Measurements from ENCODE around the gene C1QTNF6. TPM values are rescaled to one million over a fixed set of nuclear protein-coding genes. Genes with fewer than 3 reads are reported as not detected.

Gene C1QTNF6
- total RNA-seq, 1 experiment from 2014 or later, result 15.2 TPM

DNA sequence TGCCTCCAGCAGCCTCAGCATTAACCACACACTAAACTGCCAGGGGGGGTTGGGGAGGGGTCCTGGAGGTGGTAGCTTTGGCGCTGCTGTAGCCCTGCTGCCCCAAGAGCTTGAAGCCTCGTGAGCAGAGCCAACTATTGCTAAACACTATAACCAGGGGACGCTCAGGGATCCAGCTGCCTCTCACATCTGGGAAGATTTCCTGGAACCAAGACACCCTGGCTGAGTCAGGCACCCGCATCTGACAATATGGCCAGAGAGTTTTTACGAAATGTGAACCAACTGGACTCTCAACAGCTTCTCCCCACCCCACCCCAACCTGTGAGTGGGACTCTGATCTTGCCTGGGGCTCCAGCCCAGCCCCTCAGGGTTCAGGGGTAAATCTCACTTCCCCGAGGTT is 14.3 kb downstream of the C1QTNF6 start:
- no peaks in the 10 kb centered on the region for H3K36me3 ChIP-seq (ENCODE audit: control insufficient read depth in 1 of 2, insufficient read depth in 2 of 2, low read length in 2 of 2)
- DNase-seq (ENCODE audit: low read depth, low spot score) (no peak), ATAC-seq (no peak)
- intact Hi-C loops (cut with micrococcal nuclease), result no loop called here
- no peak overlapping the region for H2AFZ ChIP-seq (ENCODE audit: low read depth, low read length, poor library complexity, severe bottlenecking)
- POLR2A ChIA-PET, result no interaction called here
- H3K79me2 ChIP-seq (ENCODE audit: insufficient read depth, low read length), result no peaks in the 10 kb centered on the region
- H3K4me1 ChIP-seq (ENCODE audit: control insufficient read depth in 1 of 2, insufficient read depth in 2 of 2, low read length in 2 of 2), result peaks cover 2 to 4% of the 10 kb centered on the region in 2 experiments; a peak in 2 of 4 replicates
- CTCF ChIA-PET, result interaction anchor here (1.5 kb wide), 1 partner anchor 26 kb away, joined by 4 read pairs; no protein-coding TSS in a partner anchor
- BruUV-seq (replicated peaks), result no TSS peak
- no peak overlapping the region for H3K4me2 ChIP-seq (ENCODE audit: low read length)
- H3K9me3 ChIP-seq (ENCODE audit: control insufficient read depth in 1 of 2, insufficient read depth in 1 of 2, low read depth in 1 of 2, low read length in 2 of 2), result no peaks in the 10 kb centered on the region
- H4K20me1 ChIP-seq (ENCODE audit: insufficient read depth), result no peaks in the 10 kb centered on the region
- RAD21 ChIA-PET (ENCODE audit: low non-redundant PET in 1 of 2, low total read pairs in 2 of 2, uncharacterized antibody in 2 of 2, unreplicated experiment in 2 of 2), result no interaction called here
- H3K4me3 ChIP-seq (replicated peaks in 1 of 2; ENCODE audit: low read depth in 1 of 2, low read length in 2 of 2), result no peak overlapping the region
- H3K27ac ChIP-seq (ENCODE audit: low read depth, low read length), result no peak overlapping the region
- TF ChIP-seq EZH2 (IDR thresholded peaks at IDR 0.05), result no peak
- no peak for TF ChIP-seq YY1 (IDR thresholded peaks at IDR 0.05; ENCODE audit: extremely low read depth, insufficient replicate concordance, low read depth, low read length)
- TF ChIP-seq SP1 (IDR thresholded peaks at IDR 0.05; ENCODE audit: low read depth), result no peak
- no peak for TF ChIP-seq POLR2AphosphoS5 (IDR thresholded peaks at IDR 0.05; ENCODE audit: low read depth, low read length)
- no peak for TF ChIP-seq ATF3 (IDR thresholded peaks at IDR 0.05)
- no peak for TF ChIP-seq FOSL1 (IDR thresholded peaks at IDR 0.05; ENCODE audit: low read depth)
- no peak for TF ChIP-seq CBX3 (IDR thresholded peaks at IDR 0.05; ENCODE audit: low read depth)
- TF ChIP-seq SIN3A (IDR thresholded peaks at IDR 0.05; ENCODE audit: low read depth), result no peak
- TF ChIP-seq JUND (IDR thresholded peaks at IDR 0.05), result no peak
- TF ChIP-seq TCF7L2 (IDR thresholded peaks at IDR 0.05; ENCODE audit: borderline replicate concordance, extremely low read depth, insufficient read depth, insufficient read length), result no peak
- TF ChIP-seq EGR1 (IDR thresholded peaks at IDR 0.05; ENCODE audit: low read depth), result no peak
- TF ChIP-seq, protein P1, sequence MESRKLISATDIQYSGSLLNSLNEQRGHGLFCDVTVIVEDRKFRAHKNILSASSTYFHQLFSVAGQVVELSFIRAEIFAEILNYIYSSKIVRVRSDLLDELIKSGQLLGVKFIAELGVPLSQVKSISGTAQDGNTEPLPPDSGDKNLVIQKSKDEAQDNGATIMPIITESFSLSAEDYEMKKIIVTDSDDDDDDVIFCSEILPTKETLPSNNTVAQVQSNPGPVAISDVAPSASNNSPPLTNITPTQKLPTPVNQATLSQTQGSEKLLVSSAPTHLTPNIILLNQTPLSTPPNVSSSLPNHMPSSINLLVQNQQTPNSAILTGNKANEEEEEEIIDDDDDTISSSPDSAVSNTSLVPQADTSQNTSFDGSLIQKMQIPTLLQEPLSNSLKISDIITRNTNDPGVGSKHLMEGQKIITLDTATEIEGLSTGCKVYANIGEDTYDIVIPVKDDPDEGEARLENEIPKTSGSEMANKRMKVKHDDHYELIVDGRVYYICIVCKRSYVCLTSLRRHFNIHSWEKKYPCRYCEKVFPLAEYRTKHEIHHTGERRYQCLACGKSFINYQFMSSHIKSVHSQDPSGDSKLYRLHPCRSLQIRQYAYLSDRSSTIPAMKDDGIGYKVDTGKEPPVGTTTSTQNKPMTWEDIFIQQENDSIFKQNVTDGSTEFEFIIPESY (IDR thresholded peaks at IDR 0.05; ENCODE audit: extremely low read depth, insufficient replicate concordance, low read length), result no peak
- no peak for TF ChIP-seq REST (IDR thresholded peaks at IDR 0.05; ENCODE audit: low read depth)
- no peak for TF ChIP-seq ZFX (IDR thresholded peaks at IDR 0.05)
- H3K27me3 ChIP-seq (ENCODE audit: insufficient read depth, low read length), result no peaks in the 10 kb centered on the region
- no peaks in the 10 kb centered on the region for H3K9me2 ChIP-seq (ENCODE audit: insufficient read depth)
- no peak overlapping the region for H3K9ac ChIP-seq (ENCODE audit: low read length)

All from HCT116 (cell line).